HG02798 (cell line): ENCODE results near the gene WDR31.

Experiments used
- ATAC-seq: cut with Tn5 transposase; IDR thresholded peaks from one replicate; pipeline ENCODE4 v1.9.1; 2021; ENCODE audit warnings: mild to moderate bottlenecking; ENCODE audit not compliant: unreplicated experiment, poor library complexity

The WDR31 gene

GRCh38 chr9:113343732-113344231 lies 3.7 kb upstream of the WDR31 start:
- ATAC-seq = no peak

- ATAC-seq = no peak
Measured at GRCh38 chr9:113341712-113342410, 1.8 kb upstream of the WDR31 start.

- no peak for ATAC-seq
Measured at GRCh38 chr9:113337714-113338113, 2.4 kb downstream of the WDR31 start.

- ATAC-seq = no peak
Measured at GRCh38 chr9:113331780-113332179, 8.3 kb downstream of the WDR31 start.

GRCh38 chr9:113328045-113328782 lies 11.9 kb downstream of the WDR31 start:
- ATAC-seq = no peak

GRCh38 chr9:113326230-113326629 lies 13.8 kb downstream of the WDR31 start:
- no peak for ATAC-seq

GRCh38 chr9:113322671-113323070 lies 17.4 kb downstream of the WDR31 start:
- ATAC-seq = no peak

GRCh38 chr9:113320051-113320450 lies 20.0 kb downstream of the WDR31 start:
- no peak for ATAC-seq

- no peak for ATAC-seq
Measured at GRCh38 chr9:113319054-113319453, 21.0 kb downstream of the WDR31 start.

GRCh38 chr9:113317777-113318176 lies 22.3 kb downstream of the WDR31 start:
- ATAC-seq = no peak

- ATAC-seq = no peak
Measured at GRCh38 chr9:113316030-113316429, 24.0 kb downstream of the WDR31 start.

GRCh38 chr9:113315231-113315630 lies 24.8 kb downstream of the WDR31 start:
- no peak for ATAC-seq

- ATAC-seq = no peak
Measured at GRCh38 chr9:113313261-113313660, 26.8 kb downstream of the WDR31 start.

- ATAC-seq = no peak
Measured at GRCh38 chr9:113311961-113312360, 28.1 kb downstream of the WDR31 start.

GRCh38 chr9:113310538-113310937 lies 29.5 kb downstream of the WDR31 start:
- no peak for ATAC-seq

- ATAC-seq = no peak
Measured at GRCh38 chr9:113309204-113309813, 30.8 kb downstream of the WDR31 start.

- no peak for ATAC-seq
Measured at GRCh38 chr9:113307396-113307975, 32.6 kb downstream of the WDR31 start.

GRCh38 chr9:113306566-113306965 lies 33.5 kb downstream of the WDR31 start:
- ATAC-seq = no peak

GRCh38 chr9:113302792-113303418 lies 37.2 kb downstream of the WDR31 start, which contains the start of gene RNF183:
RNF183 (minus strand) TSS chr9:113303376; CDS start chr9:113298184, 5,192 bp downstream.
- no peak for ATAC-seq

GRCh38 chr9:113301548-113301947 lies 38.5 kb downstream of the WDR31 start:
- no peak for ATAC-seq
